GM19468 (cell line): ENCODE data around the gene CAND1.
"Not testable (repeated sequence)": the region's sequence is repeated elsewhere in the genome, so short reads cannot be mapped to it uniquely, and the experiment has no call there.

Source experiments
- ATAC-seq: cut with Tn5 transposase; IDR thresholded peaks from one replicate; pipeline ENCODE4 v1.9.1; 2021; ENCODE audit warnings: mild to moderate bottlenecking, moderate library complexity, moderate number of reproducible peaks; ENCODE audit not compliant: unreplicated experiment; ENCODE audit errors: extremely low read depth

Gene CAND1

DNA sequence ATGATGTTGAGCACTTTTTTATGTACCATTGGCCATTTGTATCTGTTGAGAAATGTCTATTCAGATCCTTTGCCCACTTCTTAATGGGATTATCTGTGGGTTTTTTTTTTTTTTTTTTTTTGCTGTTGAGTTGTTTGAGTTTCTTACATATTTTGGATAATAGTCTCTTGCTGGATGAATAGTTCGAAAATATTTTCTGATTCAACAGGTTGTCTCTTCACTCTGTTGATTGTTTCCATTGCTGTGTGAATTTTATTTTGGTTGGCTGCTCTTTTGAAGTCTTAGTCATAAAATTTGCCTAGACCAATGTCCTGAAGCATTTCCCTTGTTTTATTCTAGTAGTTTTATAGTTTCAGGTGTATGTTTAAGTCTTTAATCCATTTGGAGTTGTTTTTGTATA lies 64.5 kb downstream of the CAND1 start:
- ATAC-seq, result no peak

- ATAC-seq, result no peak
Observed at GRCh38 chr12:67338426-67338825, 69.3 kb downstream of the CAND1 start.

GRCh38 chr12:67339530-67339929 lies 70.4 kb downstream of the CAND1 start:
- no peak for ATAC-seq

DNA sequence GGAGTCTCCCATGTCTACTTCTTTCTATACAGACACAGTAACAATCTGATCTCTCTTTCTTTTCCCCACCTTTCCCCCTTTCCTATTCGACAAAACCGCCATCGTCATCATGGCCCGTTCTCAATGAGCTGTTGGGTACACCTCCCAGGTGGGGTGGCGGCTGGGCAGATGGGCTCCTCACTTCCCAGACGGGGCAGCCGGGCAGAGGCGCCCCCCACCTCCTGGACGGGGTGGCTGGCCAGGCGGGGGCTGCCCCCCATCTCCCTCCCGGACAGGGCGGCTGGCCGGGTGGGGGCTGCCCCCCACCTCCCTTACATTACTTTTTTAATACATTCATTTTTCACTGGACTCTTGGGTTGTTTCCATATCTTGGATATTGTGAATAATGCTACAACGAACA lies 71.9 kb downstream of the CAND1 start:
- ATAC-seq, result not testable (repeated sequence)

GRCh38 chr12:67344979-67345710 lies 76.0 kb downstream of the CAND1 start:
- ATAC-seq, result no peak

DNA sequence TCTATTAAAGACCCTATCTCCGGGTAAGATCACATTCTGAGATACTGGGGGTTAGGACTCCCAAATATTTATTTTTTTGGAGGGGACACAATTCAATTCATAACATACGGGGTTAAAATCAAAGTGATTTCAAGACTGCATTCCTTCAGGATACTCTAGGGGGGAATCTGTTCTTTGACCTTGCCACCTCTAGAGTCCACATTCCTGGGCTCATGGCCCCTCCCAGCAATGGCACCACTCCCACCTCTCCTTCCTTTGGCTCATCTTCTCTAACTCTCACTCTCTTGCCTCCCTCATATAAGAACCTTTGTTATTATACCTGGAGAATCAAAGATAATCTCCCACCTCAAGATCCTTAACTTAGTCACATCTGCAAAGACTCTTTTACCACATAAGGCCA lies 79.5 kb downstream of the CAND1 start:
- ATAC-seq, result no peak

GRCh38 chr12:67352682-67353081 lies 83.5 kb downstream of the CAND1 start:
- ATAC-seq, result no peak

DNA sequence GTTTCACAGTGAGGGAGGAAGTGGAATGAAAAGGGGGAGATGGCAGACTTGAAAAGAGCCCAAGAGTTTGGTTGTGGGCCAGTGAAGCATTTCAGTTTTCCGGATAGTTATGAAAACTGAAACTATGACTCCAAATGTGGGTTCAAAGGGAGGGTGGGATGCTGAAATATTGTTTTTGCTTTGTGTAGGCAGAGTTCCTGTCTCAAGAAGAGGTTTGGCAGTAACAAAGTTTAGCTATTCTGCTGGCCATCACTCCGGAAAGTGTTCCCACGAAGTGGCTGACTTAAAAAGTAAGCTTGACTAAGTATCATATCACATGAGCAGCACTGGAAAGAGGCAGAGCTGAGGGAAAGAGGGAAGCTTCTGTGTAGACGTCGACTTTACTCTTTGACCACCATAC lies 85.2 kb downstream of the CAND1 start:
- no peak for ATAC-seq

DNA sequence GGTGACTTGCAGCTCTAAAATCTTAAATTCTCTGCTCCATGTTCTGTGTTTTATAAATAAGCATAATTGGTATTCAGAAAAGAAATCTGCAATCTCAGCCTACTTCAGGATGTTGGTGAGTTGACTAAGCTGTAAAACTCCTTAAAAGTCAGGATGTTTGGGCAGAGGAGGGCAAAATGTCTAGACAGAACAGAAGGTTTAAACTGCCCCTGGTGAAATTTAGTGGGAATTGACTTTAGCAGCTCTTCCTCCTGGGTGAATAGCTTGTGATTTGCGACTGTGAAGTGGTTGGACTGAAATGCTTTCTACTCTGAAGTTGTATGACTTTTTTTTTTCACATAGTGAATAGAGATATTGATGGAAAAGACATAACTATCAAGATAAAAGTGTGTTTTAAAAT lies 85.8 kb downstream of the CAND1 start:
- no peak for ATAC-seq

GRCh38 chr12:67355428-67356379 lies 86.5 kb downstream of the CAND1 start:
- no peak for ATAC-seq

DNA sequence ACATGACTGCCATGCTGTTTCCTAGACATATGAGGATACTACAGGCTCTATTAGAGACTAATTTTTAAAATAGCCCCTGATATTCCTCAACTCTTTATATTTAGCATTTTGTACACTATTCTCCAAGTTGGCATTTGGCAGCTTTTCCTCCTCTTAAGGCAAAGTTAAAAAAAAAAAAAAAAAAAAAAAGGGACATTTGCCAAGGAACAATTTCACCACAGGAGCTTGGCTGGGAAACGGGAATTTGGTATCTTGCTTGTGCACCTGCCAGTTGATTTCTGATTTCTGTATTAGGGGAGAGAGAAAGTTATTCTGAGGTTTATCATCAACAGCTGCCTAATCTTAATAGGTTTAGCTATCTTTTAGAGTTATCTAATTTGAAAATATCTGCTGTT lies 87.2 kb downstream of the CAND1 start:
- ATAC-seq, result no peak

- no peak for ATAC-seq
Observed at GRCh38 chr12:67357376-67358125, 88.4 kb downstream of the CAND1 start.

DNA sequence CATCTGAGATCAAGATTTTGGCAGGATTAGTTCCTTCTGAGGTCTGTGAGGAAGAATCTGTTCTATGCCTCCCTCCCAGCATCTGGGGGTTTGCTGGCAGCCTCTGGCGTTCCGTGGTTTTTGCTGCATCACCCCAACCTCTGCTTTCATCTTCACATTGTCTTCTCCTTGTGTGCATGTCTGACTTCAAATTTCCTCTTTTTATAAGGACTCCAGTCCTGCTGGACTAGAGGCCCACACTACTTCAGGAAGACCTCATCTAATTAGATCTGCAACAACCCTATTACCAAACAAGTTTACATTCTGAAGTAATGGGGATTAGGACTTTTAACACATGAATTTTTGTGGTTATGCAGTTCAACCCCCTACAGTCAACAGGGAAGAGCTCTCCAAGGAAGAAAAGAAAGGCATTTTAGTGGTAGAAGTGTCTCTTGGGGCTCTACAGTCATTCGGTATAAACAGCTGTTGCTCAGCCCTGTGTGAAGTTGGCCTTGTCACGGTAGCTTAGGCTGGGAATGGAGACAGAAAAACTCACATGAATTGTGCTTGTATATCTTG lies 89.7 kb downstream of the CAND1 start:
- ATAC-seq, result no peak

DNA sequence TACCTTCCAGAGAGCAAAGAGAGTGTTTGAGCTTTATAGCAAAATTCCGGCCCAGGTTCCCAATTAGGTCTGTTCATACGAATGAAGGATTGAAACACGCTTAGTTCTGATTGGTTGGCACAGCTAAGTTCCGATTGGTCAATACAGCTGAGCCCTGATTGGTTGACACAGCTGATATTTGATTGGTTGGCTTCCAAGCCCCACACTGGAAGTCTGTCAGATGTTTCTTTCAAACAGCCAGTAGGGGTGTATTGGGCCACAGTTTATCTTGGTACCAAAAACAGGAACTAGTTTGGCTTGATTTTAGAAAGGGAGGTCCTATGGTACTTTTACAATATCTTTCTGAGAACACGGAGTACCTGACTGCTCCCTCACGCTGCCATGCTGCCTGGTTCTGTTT lies 93.4 kb downstream of the CAND1 start:
- no peak for ATAC-seq

DNA sequence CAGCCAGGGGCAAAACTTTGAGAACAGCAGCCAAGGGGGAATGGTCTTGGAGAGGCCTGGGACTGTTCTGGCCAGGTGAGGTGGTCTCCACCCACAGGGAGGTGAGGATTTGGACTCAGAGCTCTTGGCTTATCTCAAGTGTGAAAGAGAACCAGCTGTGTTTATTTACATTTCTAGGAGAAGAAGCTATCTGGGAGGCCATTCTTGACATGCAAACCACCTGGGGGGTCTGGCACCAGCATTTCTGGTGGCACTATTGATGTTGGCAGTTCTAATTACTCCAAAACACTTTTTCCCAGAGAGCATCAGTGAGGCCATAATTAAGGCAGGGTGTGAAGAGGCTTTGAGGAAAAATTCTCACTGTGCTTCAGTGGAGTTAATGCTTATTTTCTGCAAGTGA lies 95.1 kb downstream of the CAND1 start:
- no peak for ATAC-seq

DNA sequence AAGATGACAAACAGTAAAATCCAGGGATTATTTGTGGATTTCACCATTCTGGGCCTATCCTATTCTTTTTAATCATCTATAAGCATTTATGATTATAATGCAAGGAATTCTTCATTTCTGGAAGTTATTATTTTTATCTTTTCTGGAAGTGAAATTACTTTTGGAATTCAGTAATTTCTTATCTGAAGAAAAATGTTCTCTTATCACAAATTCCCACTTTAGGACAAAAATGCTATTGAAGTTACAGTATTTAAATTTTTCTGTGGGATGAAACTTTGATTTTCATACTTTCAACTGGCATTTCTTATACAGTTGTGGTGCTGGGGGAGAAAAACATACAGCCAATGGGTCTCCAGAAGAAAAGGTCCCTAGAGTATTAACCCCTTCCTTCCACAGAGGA lies 96.0 kb downstream of the CAND1 start:
- ATAC-seq, result no peak

DNA sequence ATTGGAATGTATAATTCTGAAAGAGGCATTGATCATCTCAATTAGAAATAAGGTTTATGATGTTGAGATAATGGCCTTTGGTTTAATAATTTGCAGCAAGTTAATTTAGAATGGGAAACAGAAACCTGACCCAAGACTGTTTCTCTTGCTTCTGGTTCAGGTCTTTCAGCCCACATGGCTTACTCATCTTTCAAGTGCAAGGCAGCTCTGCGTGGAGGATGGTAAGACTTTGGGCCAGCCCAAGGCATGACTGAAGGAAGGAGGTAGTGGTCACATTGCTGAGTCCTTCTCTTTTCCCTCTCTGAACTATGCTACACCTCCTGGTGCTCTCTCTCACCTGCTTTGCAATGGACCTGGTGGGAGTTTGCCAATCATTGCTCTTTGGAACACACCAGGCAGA lies 98.7 kb downstream of the CAND1 start:
- ATAC-seq, result no peak
